GM19395 (cell line): Measurements from ENCODE around the gene PF4V1.

Experiments
- ATAC-seq: cut with Tn5 transposase; IDR thresholded peaks from one replicate; pipeline ENCODE4 v1.9.1; 2021; ENCODE audit warnings: mild to moderate bottlenecking, moderate library complexity; ENCODE audit not compliant: unreplicated experiment

PF4V1 gene

DNA sequence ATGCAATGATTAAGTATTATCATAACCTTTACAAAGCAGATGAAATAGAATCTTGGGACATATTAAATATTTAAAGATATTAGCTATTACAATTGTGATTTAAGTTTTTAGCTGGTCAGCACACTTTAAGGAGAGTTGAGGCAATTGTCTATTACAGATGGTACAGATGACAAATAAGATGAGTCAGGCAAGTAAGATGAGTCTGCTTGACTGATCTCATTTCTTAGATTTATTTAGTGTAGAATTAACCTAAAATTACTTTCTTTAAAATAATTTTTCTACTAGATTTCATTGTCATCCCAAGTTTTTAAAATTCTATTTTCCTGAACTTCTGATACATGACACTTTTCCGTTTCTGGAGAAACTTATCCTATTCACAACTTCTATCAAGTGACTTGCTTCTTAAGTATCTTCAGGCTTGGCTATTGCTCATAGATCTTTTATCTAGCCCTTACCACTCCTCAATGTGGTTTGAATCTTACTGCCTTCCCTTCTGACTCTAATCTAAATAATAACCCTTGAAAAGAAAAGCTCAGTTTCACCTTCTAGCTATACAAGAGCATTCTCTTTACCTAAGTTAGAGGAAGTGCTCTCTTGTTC, 49.0 kb downstream of the PF4V1 start:
- ATAC-seq = no peak

DNA sequence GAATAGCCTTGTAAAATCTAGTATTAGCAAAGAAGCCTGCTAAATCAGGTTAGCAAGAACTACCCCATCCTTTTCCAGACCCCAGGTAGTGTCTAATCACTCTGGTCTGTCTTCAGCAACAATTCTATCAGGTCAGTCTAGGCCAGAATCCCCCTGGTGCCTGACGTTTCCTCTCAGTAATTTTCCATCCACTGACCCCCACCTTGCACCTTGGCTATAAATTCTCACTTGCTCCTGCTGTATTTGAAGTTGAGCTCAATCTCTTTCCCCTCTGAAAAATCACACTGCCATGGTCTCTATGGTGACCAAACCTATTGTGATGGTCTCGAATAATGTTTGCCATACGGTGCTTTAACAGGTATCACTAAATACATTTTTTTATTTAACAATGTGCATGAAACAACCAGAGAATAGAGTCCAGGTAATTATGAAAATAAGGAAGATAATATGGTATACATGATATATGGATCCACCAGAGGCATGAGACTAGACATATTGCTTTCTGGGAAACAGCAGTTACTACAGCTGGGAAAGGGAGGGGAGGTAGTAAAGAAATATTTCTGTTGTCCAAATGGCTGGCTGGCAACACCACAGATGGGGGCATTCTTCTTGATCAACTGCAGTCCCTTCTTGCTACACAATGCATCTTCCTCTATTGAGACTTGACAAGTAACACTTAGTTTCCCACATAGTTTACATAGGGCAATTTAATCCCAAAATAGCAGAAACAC, 49.9 kb downstream of the PF4V1 start:
- no peak for ATAC-seq
